H1 (cell line): Measurements from ENCODE around the gene HHAT. TPM values are rescaled to one million over a fixed set of nuclear protein-coding genes. Genes with fewer than 3 reads are reported as not detected.

Experiments used
- KDM5A ChIP-seq: fragments of 200-600 bp; IDR thresholded peaks from 2 replicates; pipeline ENCODE4 v1.7.1; 2012; ENCODE audit warnings: mild to moderate bottlenecking, low read length, inconsistent platforms, mixed read lengths
- POLR2A ChIP-seq, 2 experiments: IDR thresholded peaks; 1 replicate in 1 of 2; 2 replicates in 1 of 2; pipeline ENCODE4 v1.6.1; 2011; ENCODE audit warnings: low read depth in 2 of 2, low read length in 2 of 2, mild to moderate bottlenecking in 2 of 2; ENCODE audit errors: control extremely low read depth in 1 of 2
- polyA plus RNA-seq, 7 experiments: library from polyadenylated mRNA; depleted of rRNA in 3 of 7; stranded (reverse) in 5 of 7; unstranded in 2 of 7; fragments of >200 nt in 5 of 7; fragments of 200-250 nt in 2 of 7; gene quantifications; 1 replicate in 5 of 7; 2 replicates in 1 of 7; 4 replicates in 1 of 7; pipeline versions ENCODE4 v1.2.1 to v1.2.3, GENCODE V29; 2011 to 2013; ENCODE audit warnings: missing spikeins in 2 of 7, mixed read lengths in 2 of 7
- total RNA-seq: library from RNA; stranded (reverse); fragmentation: NEBNext Ultra II Directional; extraction: Animal tissue kit (Norgen Biotek cat#: 25700); gene quantifications from 2 replicates; pipeline ENCODE4 v1.2.1, GENCODE V29; 2021
- TF ChIP-seq, protein P1 (sequence below): fragments of 300-600 bp; sonication (generic); IDR thresholded peaks from 2 replicates; pipeline ENCODE4 v1.7.1; 2012; ENCODE audit warnings: low read length, moderate library complexity, mild to moderate bottlenecking, inconsistent platforms; ENCODE audit not compliant: insufficient replicate concordance

HHAT gene
- total and polyA plus RNA-seq, 2 of the 8 experiments (the other 6 are each of a cell fraction or from before 2014, with no cell fraction given) = 0.15 to 0.51 TPM

GRCh38 chr1:210582205-210582970 lies 253.7 kb downstream of the HHAT start (continued):
- TF ChIP-seq, protein P1, sequence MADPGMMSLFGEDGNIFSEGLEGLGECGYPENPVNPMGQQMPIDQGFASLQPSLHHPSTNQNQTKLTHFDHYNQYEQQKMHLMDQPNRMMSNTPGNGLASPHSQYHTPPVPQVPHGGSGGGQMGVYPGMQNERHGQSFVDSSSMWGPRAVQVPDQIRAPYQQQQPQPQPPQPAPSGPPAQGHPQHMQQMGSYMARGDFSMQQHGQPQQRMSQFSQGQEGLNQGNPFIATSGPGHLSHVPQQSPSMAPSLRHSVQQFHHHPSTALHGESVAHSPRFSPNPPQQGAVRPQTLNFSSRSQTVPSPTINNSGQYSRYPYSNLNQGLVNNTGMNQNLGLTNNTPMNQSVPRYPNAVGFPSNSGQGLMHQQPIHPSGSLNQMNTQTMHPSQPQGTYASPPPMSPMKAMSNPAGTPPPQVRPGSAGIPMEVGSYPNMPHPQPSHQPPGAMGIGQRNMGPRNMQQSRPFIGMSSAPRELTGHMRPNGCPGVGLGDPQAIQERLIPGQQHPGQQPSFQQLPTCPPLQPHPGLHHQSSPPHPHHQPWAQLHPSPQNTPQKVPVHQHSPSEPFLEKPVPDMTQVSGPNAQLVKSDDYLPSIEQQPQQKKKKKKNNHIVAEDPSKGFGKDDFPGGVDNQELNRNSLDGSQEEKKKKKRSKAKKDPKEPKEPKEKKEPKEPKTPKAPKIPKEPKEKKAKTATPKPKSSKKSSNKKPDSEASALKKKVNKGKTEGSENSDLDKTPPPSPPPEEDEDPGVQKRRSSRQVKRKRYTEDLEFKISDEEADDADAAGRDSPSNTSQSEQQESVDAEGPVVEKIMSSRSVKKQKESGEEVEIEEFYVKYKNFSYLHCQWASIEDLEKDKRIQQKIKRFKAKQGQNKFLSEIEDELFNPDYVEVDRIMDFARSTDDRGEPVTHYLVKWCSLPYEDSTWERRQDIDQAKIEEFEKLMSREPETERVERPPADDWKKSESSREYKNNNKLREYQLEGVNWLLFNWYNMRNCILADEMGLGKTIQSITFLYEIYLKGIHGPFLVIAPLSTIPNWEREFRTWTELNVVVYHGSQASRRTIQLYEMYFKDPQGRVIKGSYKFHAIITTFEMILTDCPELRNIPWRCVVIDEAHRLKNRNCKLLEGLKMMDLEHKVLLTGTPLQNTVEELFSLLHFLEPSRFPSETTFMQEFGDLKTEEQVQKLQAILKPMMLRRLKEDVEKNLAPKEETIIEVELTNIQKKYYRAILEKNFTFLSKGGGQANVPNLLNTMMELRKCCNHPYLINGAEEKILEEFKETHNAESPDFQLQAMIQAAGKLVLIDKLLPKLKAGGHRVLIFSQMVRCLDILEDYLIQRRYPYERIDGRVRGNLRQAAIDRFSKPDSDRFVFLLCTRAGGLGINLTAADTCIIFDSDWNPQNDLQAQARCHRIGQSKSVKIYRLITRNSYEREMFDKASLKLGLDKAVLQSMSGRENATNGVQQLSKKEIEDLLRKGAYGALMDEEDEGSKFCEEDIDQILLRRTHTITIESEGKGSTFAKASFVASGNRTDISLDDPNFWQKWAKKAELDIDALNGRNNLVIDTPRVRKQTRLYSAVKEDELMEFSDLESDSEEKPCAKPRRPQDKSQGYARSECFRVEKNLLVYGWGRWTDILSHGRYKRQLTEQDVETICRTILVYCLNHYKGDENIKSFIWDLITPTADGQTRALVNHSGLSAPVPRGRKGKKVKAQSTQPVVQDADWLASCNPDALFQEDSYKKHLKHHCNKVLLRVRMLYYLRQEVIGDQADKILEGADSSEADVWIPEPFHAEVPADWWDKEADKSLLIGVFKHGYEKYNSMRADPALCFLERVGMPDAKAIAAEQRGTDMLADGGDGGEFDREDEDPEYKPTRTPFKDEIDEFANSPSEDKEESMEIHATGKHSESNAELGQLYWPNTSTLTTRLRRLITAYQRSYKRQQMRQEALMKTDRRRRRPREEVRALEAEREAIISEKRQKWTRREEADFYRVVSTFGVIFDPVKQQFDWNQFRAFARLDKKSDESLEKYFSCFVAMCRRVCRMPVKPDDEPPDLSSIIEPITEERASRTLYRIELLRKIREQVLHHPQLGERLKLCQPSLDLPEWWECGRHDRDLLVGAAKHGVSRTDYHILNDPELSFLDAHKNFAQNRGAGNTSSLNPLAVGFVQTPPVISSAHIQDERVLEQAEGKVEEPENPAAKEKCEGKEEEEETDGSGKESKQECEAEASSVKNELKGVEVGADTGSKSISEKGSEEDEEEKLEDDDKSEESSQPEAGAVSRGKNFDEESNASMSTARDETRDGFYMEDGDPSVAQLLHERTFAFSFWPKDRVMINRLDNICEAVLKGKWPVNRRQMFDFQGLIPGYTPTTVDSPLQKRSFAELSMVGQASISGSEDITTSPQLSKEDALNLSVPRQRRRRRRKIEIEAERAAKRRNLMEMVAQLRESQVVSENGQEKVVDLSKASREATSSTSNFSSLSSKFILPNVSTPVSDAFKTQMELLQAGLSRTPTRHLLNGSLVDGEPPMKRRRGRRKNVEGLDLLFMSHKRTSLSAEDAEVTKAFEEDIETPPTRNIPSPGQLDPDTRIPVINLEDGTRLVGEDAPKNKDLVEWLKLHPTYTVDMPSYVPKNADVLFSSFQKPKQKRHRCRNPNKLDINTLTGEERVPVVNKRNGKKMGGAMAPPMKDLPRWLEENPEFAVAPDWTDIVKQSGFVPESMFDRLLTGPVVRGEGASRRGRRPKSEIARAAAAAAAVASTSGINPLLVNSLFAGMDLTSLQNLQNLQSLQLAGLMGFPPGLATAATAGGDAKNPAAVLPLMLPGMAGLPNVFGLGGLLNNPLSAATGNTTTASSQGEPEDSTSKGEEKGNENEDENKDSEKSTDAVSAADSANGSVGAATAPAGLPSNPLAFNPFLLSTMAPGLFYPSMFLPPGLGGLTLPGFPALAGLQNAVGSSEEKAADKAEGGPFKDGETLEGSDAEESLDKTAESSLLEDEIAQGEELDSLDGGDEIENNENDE = no peak
- no peak for TF ChIP-seq KDM5A
- TF ChIP-seq POLR2A (IDR thresholded peaks at IDR 0.05; ENCODE audit: control extremely low read depth in 1 of 2, low read depth in 2 of 2, low read length in 2 of 2) = no peak
